ENCODE data around the gene BCL10. TPM values are rescaled to one million over a fixed set of nuclear protein-coding genes. Genes with fewer than 3 reads are reported as not detected.

Gene BCL10
- total RNA-seq, 1 experiment from 2014 or later: 33.8 TPM

GRCh38 chr1:85275701-85276214 is 674 bp downstream of the BCL10 start:
- Histone ChIP-seq H3K27me3 (ENCODE audit: insufficient read depth, low read length) (no peaks in the 10 kb centered on the region), H2AFZ (ENCODE audit: low read depth, low read length, poor library complexity, severe bottlenecking) (no peak overlapping the region), H3K4me2 (ENCODE audit: low read length) (peak overlapping the region; percentile 87), H3K4me1 (ENCODE audit: control insufficient read depth in 1 of 2, insufficient read depth in 2 of 2, low read length in 2 of 2) (peaks cover 16 to 46% of the 10 kb centered on the region in 2 experiments), H3K9me2 (ENCODE audit: insufficient read depth) (no peaks in the 10 kb centered on the region), H3K9me3 (ENCODE audit: control insufficient read depth in 1 of 2, insufficient read depth in 1 of 2, low read depth in 1 of 2, low read length in 2 of 2) (no peaks in the 10 kb centered on the region), H3K79me2 (ENCODE audit: insufficient read depth, low read length) (peaks cover 54% of the 10 kb centered on the region), H3K9ac (ENCODE audit: low read length) (peak overlapping the region; percentile 75), H3K4me3 (replicated peaks in 1 of 2; ENCODE audit: low read depth in 1 of 2, low read length in 2 of 2) (peak overlapping the region; percentile 67 to 70), H3K27ac (ENCODE audit: low read depth, low read length) (peak overlapping the region; percentile 67), H4K20me1 (ENCODE audit: insufficient read depth) (no peaks in the 10 kb centered on the region), H3K36me3 (ENCODE audit: control insufficient read depth in 1 of 2, insufficient read depth in 2 of 2, low read length in 2 of 2) (peaks cover 0 to 5% of the 10 kb centered on the region in 2 experiments; a peak in 1 of 4 replicates)
- ATAC-seq (no peak), DNase-seq (ENCODE audit: low read depth, low spot score) (no peak)
- BruUV-seq (replicated peaks): no TSS peak
- CTCF ChIA-PET: interaction anchor here (1.2 to 3.0 kb wide), 6 partner anchors 14 to 331 kb away, joined by 3 to 24 read pairs (median 4); partner anchors contain the start of gene C1orf52
- POLR2A ChIA-PET: interaction anchor here (1.0 to 2.0 kb wide), 5 partner anchors 8 to 22 kb away, joined by 3 to 9 read pairs (median 5); no protein-coding TSS in a partner anchor
- TF ChIP-seq EZH2 (IDR thresholded peaks at IDR 0.05): no peak
- TF ChIP-seq SIN3A (IDR thresholded peaks at IDR 0.05; ENCODE audit: low read depth): no peak
- TF ChIP-seq RAD21 (IDR thresholded peaks at IDR 0.05; ENCODE audit: low read depth): no peak
- TF ChIP-seq MAX (IDR thresholded peaks at IDR 0.05): no peak
- TF ChIP-seq EGR1 (IDR thresholded peaks at IDR 0.05; ENCODE audit: low read depth): no peak
- TF ChIP-seq POLR2A (IDR thresholded peaks at IDR 0.05; ENCODE audit: borderline replicate concordance, extremely low read depth, insufficient read depth, insufficient read length): no peak
- RAD21 ChIA-PET (ENCODE audit: low non-redundant PET in 1 of 2, low total read pairs in 2 of 2, uncharacterized antibody in 2 of 2, unreplicated experiment in 2 of 2): interaction anchor here (1.2 to 1.5 kb wide), 2 partner anchors 17 to 331 kb away, joined by 4 to 6 read pairs; partner anchors contain the start of gene C1orf52 (in 1 of the 2)
- intact Hi-C loops (cut with micrococcal nuclease): no loop called here

GRCh38 chr1:85274969-85275453 is 1.4 kb downstream of the BCL10 start:
- RAD21 ChIA-PET (ENCODE audit: low non-redundant PET in 1 of 2, low total read pairs in 2 of 2, uncharacterized antibody in 2 of 2, unreplicated experiment in 2 of 2): no interaction called here
- H3K36me3 ChIP-seq (ENCODE audit: control insufficient read depth in 1 of 2, insufficient read depth in 2 of 2, low read length in 2 of 2): peaks cover 0 to 9% of the 10 kb centered on the region in 2 experiments; a peak in 1 of 4 replicates
- peaks cover 54% of the 10 kb centered on the region for H3K79me2 ChIP-seq (ENCODE audit: insufficient read depth, low read length)
- H3K27ac ChIP-seq (ENCODE audit: low read depth, low read length): no peak overlapping the region; the same call in 1 of the 2 replicates
- H4K20me1 ChIP-seq (ENCODE audit: insufficient read depth): no peaks in the 10 kb centered on the region
- peak overlapping the region; percentile 87 for H3K4me2 ChIP-seq (ENCODE audit: low read length)
- POLR2A ChIA-PET: interaction anchor here (2.0 kb wide), 1 partner anchor 20 kb away, joined by 6 read pairs; no protein-coding TSS in a partner anchor
- H3K9ac ChIP-seq (ENCODE audit: low read length): peak overlapping the region; percentile 75
- DNase-seq (ENCODE audit: low read depth, low spot score) (no peak), ATAC-seq (no peak)
- H3K4me3 ChIP-seq (replicated peaks in 1 of 2; ENCODE audit: low read depth in 1 of 2, low read length in 2 of 2): peak overlapping the region; percentile 67 to 70
- CTCF ChIA-PET: interaction anchor here (1.3 kb wide), 1 partner anchor 330 kb away, joined by 4 read pairs; no protein-coding TSS in a partner anchor
- H3K9me2 ChIP-seq (ENCODE audit: insufficient read depth): no peaks in the 10 kb centered on the region
- peaks cover 16 to 46% of the 10 kb centered on the region in 2 experiments for H3K4me1 ChIP-seq (ENCODE audit: control insufficient read depth in 1 of 2, insufficient read depth in 2 of 2, low read length in 2 of 2)
- H3K9me3 ChIP-seq (ENCODE audit: control insufficient read depth in 1 of 2, insufficient read depth in 1 of 2, low read depth in 1 of 2, low read length in 2 of 2): no peaks in the 10 kb centered on the region
- no peak overlapping the region for H2AFZ ChIP-seq (ENCODE audit: low read depth, low read length, poor library complexity, severe bottlenecking)
- H3K27me3 ChIP-seq (ENCODE audit: insufficient read depth, low read length): no peaks in the 10 kb centered on the region
- no TSS peak for BruUV-seq (replicated peaks)
- intact Hi-C loops (cut with micrococcal nuclease): no loop called here
- TF ChIP-seq POLR2A (IDR thresholded peaks at IDR 0.05; ENCODE audit: borderline replicate concordance, extremely low read depth, insufficient read depth, insufficient read length) (no peak), RAD21 (IDR thresholded peaks at IDR 0.05; ENCODE audit: low read depth) (no peak; the same call in 1 of the 2 replicates), EZH2phosphoT487 (IDR thresholded peaks at IDR 0.05; ENCODE audit: borderline replicate concordance) (no peak), POLR2AphosphoS5 (IDR thresholded peaks at IDR 0.05; ENCODE audit: low read depth, low read length) (no peak), JUND (IDR thresholded peaks at IDR 0.05) (peak; percentile 64), FOSL1 (IDR thresholded peaks at IDR 0.05; ENCODE audit: low read depth) (peak; percentile 50; the same call in 1 of the 2 replicates), ZNF274 (IDR thresholded peaks at IDR 0.05; ENCODE audit: low read depth, low read length) (no peak), ZBTB33 (IDR thresholded peaks at IDR 0.05; ENCODE audit: extremely low read depth, insufficient replicate concordance, low read length) (no peak), SRF (IDR thresholded peaks at IDR 0.05; ENCODE audit: low read depth) (no peak), ATF3 (IDR thresholded peaks at IDR 0.05) (no peak), SIN3A (IDR thresholded peaks at IDR 0.05; ENCODE audit: low read depth) (0 out of 2 replicates have a peak, but pooled peaks have one; percentile 32), MAX (IDR thresholded peaks at IDR 0.05) (no peak), CEBPB (IDR thresholded peaks at IDR 0.05; ENCODE audit: low read depth) (peak; percentile 9; the same call in 1 of the 2 replicates), ZFX (IDR thresholded peaks at IDR 0.05) (no peak), TCF7L2 (IDR thresholded peaks at IDR 0.05; ENCODE audit: borderline replicate concordance, extremely low read depth, insufficient read depth, insufficient read length) (no peak), CBX3 (IDR thresholded peaks at IDR 0.05; ENCODE audit: low read depth) (no peak)

Data from HCT116 (cell line).